ENCODE data around the gene KIZ. TPM values are rescaled to one million over a fixed set of nuclear protein-coding genes. Genes with fewer than 3 reads are reported as not detected.

The KIZ gene
- polyA plus RNA-seq, 1 experiment = 13.6 TPM

- ChIA-PET CTCF (interaction anchor here (0.7 to 1.8 kb wide), 2 partner anchors 11 to 14 kb away, joined by 3 to 7 read pairs; no protein-coding TSS in a partner anchor), POLR2A (no interaction called here)
- no peak for DNase-seq (ENCODE audit: low read depth)
- Histone ChIP-seq H3K4me3 (ENCODE audit: low read depth, low read length) (no peak overlapping the region), H3K27me3 (ENCODE audit: control insufficient read depth, insufficient read depth, low read length) (no peaks in the 10 kb centered on the region), H3K36me3 (ENCODE audit: control insufficient read depth, insufficient read depth, low read length) (peaks cover 7% of the 10 kb centered on the region)
- no peak for TF ChIP-seq CTCF (IDR thresholded peaks at IDR 0.05; ENCODE audit: insufficient read depth, low read depth, low read length)
Observed at GRCh38 chr20:21139881-21140566, 14.1 kb downstream of the KIZ start.

- H3K27me3 ChIP-seq (ENCODE audit: control insufficient read depth, insufficient read depth, low read length) = no peaks in the 10 kb centered on the region
- CTCF ChIA-PET = no interaction called here
- DNase-seq (ENCODE audit: low read depth) = no peak
- peaks cover 7% of the 10 kb centered on the region for H3K36me3 ChIP-seq (ENCODE audit: control insufficient read depth, insufficient read depth, low read length)
- POLR2A ChIA-PET = no interaction called here
- no peak overlapping the region for H3K4me3 ChIP-seq (ENCODE audit: low read depth, low read length)
- no peak for TF ChIP-seq CTCF (IDR thresholded peaks at IDR 0.05; ENCODE audit: insufficient read depth, low read depth, low read length)
Observed at GRCh38 chr20:21141825-21142224, 15.9 kb downstream of the KIZ start.

GRCh38 chr20:21143194-21143890, 17.5 kb downstream of the KIZ start:
- Histone ChIP-seq H3K27me3 (ENCODE audit: control insufficient read depth, insufficient read depth, low read length) (no peaks in the 10 kb centered on the region), H3K36me3 (ENCODE audit: control insufficient read depth, insufficient read depth, low read length) (peaks cover 2% of the 10 kb centered on the region; the same call in 1 of the 2 replicates), H3K4me3 (ENCODE audit: low read depth, low read length) (no peak overlapping the region)
- ChIA-PET POLR2A (no interaction called here), CTCF (interaction anchor here (0.5 kb wide), 1 partner anchor 29 kb away, joined by 3 read pairs; no protein-coding TSS in a partner anchor)
- DNase-seq (ENCODE audit: low read depth) = no peak
- TF ChIP-seq CTCF (IDR thresholded peaks at IDR 0.05; ENCODE audit: insufficient read depth, low read depth, low read length) = no peak

- ChIA-PET POLR2A (no interaction called here), CTCF (interaction anchor here (0.7 to 1.1 kb wide), 2 partner anchors 19 kb away, joined by 3 to 4 read pairs; partner anchors contain the start of gene KIZ)
- H3K36me3 ChIP-seq (ENCODE audit: control insufficient read depth, insufficient read depth, low read length) = peaks cover 3% of the 10 kb centered on the region; the same call in 1 of the 2 replicates
- no peak overlapping the region for H3K4me3 ChIP-seq (ENCODE audit: low read depth, low read length)
- H3K27me3 ChIP-seq (ENCODE audit: control insufficient read depth, insufficient read depth, low read length) = no peaks in the 10 kb centered on the region
- no peak for DNase-seq (ENCODE audit: low read depth)
- no peak for TF ChIP-seq CTCF (IDR thresholded peaks at IDR 0.05; ENCODE audit: insufficient read depth, low read depth, low read length)
Observed at GRCh38 chr20:21145424-21145823, 19.5 kb downstream of the KIZ start.

- CTCF ChIA-PET = interaction anchor here (0.7 kb wide), 1 partner anchor 20 kb away, joined by 4 read pairs; the partner anchor contains the start of gene KIZ
- DNase-seq (ENCODE audit: low read depth) = no peak
- no peak for TF ChIP-seq CTCF (IDR thresholded peaks at IDR 0.05; ENCODE audit: insufficient read depth, low read depth, low read length)
- H3K27me3 ChIP-seq (ENCODE audit: control insufficient read depth, insufficient read depth, low read length) = no peaks in the 10 kb centered on the region
- H3K36me3 ChIP-seq (ENCODE audit: control insufficient read depth, insufficient read depth, low read length) = peaks cover 4% of the 10 kb centered on the region; the same call in 1 of the 2 replicates
- POLR2A ChIA-PET = no interaction called here
- H3K4me3 ChIP-seq (ENCODE audit: low read depth, low read length) = no peak overlapping the region
Observed at GRCh38 chr20:21146215-21146614, 20.3 kb downstream of the KIZ start.
